ENCODE results near the gene OR6V1.
"Not testable (repeated sequence)": the region's sequence is repeated elsewhere in the genome, so short reads cannot be mapped to it uniquely, and the experiment has no call there.

Gene OR6V1

DNA sequence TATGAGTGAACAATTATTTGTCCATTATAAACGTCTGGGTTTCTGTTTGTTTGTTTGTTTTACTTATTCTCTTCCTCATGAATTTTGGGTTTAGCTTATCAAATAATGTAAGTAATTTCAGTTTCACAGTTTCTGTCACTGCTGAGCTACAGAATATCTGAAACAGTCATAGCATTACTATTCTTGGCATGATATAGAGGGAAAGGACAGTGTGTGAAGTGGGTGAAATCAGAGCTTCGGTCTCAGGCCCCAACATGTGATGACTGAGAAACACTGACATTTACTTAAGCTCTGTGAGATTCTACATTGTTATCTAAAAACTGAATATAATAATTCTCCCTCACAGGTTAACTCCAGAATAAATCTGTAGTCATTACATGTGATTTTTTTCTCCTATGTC is 8.8 kb upstream of the OR6V1 start:
- no peak for DNase-seq

DNA sequence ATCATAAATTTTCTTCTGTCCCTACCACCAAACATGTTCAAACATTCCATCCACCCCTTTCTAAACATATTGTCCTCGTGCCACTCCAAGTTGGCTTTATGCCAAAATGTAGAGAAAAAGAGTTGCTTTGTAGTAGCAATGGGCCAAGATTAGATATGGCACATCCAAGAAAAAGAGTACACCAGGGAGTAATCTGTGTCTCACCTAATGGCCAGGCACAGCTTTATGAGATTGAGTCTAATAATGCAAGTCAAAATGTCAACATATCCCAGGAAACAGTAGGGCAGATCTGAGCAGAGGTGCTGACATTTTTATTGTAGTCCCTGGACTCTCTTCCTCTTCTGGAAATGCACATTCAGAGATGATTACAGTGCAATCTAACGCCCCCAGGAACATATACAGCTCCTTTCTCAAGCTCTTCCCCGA is 5.7 kb upstream of the OR6V1 start:
- no peak for DNase-seq

DNA sequence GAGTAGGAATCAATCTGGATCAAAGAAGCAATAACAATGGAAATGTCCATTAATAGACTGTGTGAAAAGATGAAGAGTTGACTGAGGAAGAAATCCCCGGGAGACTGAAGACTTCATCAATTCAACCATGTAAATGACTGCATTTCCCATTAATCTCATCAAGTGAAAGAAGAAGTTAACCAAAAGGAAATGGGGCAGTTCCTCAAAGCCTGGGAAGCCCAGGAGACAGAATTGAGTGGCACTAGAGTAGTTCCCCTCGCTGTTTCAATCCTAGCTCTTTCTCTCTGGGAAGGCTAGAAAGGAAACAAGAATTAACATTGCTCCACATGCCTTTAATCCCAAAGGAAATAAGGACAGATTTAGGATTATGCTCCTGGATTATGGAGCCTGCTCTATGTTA is 4.8 kb upstream of the OR6V1 start:
- no peak for DNase-seq

DNA sequence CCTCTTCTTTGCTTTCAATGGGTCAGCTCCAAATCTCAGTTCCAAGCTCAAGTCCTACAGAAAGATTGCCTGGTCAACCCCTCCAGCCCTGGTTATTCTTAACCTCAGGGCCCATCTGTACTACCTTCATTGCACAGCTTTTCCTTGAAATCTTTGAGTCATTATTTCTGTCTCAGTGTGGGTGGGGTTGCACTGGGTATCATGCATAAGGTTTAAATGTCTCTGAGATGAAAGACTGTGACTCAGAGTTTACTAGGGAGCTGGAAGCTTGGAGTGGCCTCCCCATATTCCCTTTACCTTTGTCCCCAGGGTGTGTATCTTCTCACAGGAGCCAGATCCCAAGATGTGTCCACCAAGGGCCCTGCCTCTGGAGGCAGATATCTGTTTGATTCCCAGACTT is 3.3 kb upstream of the OR6V1 start:
- DNase-seq = no peak

DNA sequence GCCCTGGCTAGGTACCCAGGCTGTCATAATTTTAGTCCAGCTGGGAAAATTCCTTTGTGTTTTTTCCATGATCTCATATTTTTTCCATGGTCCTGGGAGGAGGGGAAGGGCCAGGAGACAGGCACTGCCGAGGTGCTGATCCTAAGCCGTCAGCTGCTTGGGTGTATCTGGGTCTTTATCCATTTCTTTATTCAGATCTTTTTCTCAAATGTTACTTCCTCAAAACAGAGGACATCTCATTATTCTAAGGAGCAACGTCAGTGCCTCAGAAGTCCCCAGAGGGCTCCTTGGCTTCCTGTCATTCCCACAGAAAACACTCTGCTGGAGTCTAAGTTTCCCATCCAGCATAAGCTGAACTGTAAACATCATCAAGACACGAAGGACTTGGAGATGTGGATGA is 2.8 kb upstream of the OR6V1 start:
- DNase-seq = no peak

DNA sequence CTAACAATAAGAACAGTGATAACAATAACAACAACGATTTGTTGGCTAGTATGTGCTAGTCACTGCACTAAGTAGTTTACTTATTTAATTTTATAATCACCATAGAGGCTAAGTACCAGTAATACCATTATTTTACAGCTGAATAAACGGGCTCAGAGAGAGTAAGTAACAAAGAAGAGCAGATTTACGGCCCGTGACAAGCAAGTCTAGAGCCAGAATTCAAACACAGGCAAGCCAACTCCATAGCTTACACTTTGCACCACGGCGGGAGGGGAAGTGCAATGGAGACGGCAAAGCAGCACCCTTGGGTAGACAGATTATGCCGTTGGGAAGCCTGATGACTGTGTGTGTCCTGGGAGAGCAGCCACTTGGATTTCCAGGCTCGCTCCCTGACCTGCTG is 1.2 kb upstream of the OR6V1 start:
- no peak for DNase-seq

DNA sequence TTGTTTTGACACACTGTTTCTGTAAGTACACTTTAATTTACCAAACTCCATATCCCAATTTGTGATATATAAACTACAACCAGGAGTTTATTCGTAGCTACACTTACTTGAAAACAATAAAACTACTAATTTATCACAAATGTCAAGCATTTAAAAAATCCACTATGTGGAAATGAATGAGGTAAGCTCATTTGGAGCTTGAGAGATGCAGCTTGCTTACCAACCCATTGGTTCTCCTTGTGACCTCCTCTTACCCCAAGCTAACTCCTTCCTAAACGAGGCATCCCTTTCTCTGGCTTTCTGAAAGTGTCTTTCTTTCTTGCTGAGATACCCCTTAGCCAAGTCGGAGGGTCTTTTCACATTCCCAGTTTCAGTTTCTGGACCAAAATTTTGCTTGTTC is 2.5 kb downstream of the OR6V1 start:
- no peak for DNase-seq

DNA sequence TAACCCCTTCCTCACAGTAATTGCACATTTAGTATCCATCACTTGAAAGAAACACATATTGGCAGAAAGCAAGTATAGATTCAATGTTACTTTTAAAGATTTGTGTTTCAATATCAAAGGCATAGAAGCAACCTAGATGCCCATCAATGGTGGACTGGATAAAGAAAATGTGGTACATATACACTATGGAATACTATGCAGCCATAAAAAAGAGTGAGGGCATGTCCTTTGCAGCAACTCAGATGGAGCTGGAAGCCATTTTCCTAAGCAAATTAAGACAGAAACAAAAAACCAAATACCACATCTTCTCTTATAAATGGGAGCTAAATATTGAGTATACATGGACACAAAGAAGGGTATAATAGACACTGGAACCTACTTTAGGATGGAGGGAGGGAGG is 3.6 kb downstream of the OR6V1 start:
- DNase-seq = no peak

DNA sequence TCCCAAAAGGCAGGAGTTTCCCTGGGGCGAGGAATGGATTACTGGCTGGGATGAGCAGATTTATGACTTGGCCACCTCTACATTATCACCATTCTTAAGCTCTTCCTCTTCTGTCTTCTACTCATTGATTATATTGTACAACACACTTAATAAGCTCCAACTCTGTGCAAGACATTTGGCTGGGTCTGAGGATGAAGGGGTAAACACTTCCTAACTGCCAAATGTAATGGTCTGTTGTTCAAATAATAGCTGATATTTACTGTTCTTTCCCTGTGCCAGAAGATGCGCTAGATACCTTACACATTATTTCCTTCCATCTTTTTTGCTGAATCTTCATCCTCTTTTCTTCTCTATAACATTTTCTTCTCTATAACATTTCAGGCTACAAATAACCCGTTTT is 11.6 kb downstream of the OR6V1 start:
- DNase-seq = no peak

DNA sequence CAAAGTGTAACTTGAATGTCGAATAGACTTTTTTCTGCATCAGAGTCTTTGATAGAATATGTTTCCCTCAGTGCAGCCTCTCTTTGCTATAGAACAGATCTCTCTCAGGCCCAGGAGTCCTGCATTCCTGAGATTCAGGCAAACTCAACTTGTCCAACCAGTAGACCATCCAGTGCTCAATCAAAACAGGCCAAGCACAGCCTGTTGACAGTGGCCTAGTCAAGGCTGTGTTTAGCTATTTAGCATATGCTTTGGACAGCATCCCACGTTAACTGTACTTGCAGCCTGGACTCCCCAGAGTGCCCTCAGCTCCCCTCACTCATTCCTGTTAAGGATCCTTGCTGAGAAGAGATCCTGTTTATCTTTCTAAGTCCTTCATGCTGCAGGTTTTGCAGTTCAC is 16.3 kb downstream of the OR6V1 start:
- DNase-seq = no peak

DNA sequence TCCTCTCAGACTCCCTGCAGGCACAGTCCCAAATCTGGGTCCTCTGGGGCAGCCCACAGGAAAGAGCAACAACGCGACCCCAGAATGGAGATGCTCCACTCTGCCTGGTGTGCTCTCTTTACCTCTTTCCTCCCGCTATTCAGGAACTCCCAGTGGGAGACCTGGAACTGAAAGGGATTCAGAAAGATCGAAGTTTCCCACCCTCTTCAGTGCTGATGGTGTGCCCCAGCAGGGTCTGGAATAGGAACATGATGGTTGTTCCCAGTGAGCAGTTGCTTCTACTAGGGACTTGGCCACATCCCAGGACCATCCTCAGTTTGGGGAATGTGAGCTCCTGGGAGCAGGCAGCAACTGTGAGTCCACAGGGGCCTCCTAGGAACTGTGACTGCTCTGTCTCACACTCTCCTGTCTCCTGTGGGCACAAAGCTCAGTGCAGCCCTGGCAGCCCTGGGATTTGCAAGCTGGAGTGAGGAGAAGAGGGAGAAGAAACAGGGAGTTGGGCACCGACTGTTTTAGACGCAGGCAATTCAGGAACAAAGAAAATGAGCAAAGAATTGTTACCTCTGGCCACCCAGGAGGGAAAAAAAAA is 17.9 kb downstream of the OR6V1 start:
- no peak for DNase-seq

DNA sequence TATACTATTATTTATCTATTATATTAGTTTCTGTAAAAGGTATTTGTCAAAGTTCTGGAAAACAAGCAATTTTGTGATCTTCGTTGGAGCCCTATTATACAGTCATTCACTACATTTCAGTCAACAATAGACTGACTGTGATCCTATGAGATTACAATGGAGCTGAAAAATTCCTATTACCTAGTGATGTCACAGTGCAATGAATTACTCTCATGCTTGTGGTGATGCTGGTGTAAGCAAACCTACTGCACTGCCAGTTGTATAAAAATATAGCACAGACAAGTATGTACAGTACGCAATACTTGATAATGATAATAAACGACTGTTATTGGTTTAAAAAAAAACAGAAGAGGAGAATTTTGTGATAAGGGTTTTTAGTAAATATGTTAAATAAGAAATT is 21.4 kb downstream of the OR6V1 start:
- no peak for DNase-seq

DNA sequence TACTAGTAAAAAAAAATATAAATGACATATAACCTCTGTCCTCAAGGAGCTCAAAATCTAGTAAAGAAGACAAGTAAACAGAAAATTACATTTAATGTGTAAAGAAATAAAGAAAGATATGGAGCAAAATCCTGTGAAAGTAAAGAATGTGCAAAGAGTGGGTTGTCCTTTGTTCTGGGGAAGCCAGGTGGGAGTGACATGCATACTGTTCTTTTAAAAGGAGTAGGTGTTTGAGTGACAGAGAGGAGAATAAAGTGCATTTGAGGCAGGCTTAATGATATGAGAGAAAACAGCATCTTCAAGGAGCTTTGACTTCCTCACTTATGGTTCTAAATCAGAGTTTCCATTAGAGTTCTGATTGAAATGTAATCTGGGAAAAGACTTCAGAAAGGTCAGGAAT is 22.0 kb downstream of the OR6V1 start:
- DNase-seq = no peak

DNA sequence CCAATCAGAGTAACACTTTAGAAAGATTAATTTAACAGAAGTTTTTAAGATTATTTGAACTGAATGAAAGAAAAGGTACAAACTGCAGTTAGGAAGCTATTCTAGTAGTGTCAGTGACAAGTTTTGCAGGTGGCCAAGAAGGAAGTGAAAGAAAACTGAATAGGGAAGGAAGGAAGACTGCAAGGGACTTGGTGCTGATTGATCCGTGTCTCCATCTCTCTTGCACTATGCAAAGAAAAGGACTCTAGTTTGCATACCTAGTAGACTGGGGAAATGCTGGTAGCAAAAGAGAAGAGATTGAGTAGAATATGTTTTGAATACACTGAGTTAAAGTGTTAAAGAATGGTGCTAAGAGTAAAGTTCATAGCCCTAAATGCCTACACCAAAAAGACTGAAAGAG is 33.0 kb downstream of the OR6V1 start:
- no peak for DNase-seq

DNA sequence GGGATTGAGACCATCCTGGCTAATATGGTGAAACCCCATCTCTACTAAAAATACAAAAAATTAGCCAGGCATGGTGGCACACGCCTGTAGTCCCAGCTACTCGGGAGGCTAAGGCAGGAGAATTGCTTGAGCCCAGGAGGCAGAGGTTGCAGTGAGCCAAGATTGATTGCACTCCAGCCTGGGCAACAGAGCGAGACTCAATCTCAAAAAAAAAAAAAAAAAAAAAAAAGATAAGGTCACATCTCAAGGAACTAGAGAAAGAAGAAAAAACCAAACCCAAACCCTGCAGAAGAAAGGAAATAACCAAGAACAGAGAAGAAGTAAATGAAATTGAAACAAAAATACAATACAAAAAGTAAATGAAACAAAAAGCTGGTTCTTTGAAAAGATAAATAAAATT is 33.5 kb downstream of the OR6V1 start:
- not testable (repeated sequence) for DNase-seq

DNA sequence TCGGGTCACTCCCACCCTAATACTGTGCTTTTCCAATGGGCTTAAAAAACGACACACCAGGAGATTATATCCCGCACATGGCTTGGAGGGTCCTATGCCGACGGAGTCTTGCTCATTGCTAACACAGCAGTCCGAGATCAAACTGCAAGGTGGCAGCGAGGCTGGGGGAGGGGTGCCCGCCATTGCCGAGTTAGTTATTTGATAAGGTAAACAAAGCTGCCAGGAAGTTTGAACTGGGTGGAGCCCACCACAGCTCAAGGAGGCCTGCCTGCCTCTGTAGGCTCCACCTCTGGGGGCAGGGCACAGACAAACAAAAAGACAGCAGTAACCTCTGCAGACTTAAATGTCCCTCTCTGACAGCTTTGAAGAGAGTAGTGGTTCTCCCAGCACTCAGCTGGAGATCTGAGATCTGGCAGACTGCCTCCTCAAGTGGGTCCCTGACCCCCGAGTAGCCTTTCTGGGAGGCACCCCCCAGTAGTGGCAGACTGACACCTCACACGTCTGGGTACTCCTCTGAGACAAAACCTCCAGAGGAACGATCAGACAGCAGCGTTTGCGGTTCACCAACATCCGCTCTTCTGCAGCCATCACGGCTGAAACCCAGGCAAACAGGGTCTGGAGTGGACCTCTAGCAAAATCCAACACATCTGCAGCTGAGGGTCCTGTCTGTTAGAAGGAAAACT is 36.5 kb downstream of the OR6V1 start:
- not testable (repeated sequence) for DNase-seq

DNA sequence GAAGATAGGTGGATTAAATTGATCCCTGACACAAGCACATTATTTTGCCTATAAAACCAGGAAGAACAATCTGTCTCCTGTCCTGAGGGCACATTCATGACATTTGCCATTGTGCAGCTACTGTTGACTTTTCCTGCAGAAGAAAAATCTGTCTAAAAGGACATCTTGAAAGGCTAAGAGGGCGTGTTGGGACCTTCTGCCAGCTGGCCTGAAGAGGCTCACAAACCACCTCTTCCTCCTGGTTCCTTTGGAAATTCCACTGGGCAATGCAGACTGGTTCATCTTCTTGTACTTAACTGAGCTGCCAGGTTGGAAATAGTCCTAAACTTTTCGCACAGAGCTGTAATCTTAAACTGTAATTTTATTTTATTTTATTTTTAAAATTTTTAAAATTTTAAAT is 44.0 kb downstream of the OR6V1 start:
- no peak for DNase-seq

DNA sequence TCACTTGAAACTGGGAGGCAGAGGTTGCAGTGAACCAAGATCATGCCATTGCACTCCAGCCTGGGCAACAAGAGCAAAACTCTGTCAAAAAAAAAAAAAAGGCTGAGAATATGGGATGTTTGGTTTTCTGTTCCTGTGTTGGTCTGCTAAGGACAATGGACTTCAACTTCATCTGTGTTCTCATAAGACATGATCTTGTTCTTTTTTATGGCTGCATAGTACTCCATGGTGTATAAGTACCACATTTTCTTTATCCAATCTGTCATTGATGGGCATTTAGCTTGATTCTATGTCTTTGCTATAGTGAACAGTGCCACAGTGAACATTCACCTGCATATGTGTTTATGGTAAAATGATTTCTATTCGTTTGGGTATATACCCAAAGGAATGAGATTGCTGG is 47.4 kb downstream of the OR6V1 start:
- not testable (repeated sequence) for DNase-seq
